Duodenal mucosa (tissue), 2 donors: ENCODE data around the gene PON1.
A peak's percentile ranks its signal among the peaks of the same experiment; 100 is the strongest.

Experiments used
- H3K27ac ChIP-seq: one replicate; pipeline ENCODE4 v1.7.0; 2013; ENCODE audit warnings: low read depth, low read length
- H3K27me3 ChIP-seq, 2 donors: one replicate each; pipeline ENCODE4 v1.7.0; 2013; ENCODE audit warnings: low read length in 2 of 2, control low read depth in 1 of 2; ENCODE audit not compliant: insufficient read depth in 2 of 2, control insufficient read depth in 1 of 2
- H3K36me3 ChIP-seq, 2 donors: one replicate each; pipeline ENCODE4 v1.7.0; 2013; ENCODE audit warnings: low read length in 2 of 2, control low read depth in 1 of 2; ENCODE audit not compliant: insufficient read depth in 2 of 2, control insufficient read depth in 1 of 2
- H3K4me1 ChIP-seq, 2 donors: one replicate each; pipeline ENCODE4 v1.7.0; 2013; ENCODE audit warnings: low read length in 2 of 2, control low read depth in 1 of 2; ENCODE audit not compliant: insufficient read depth in 2 of 2, control insufficient read depth in 1 of 2
- H3K4me3 ChIP-seq, 2 donors: one replicate each; pipeline ENCODE4 v1.7.0; 2013; ENCODE audit warnings: low read length in 2 of 2, low read depth in 1 of 2
- H3K9ac ChIP-seq, 2 donors: one replicate each; pipeline ENCODE4 v1.7.0; 2013; ENCODE audit warnings: low read length in 2 of 2, low read depth in 1 of 2
- H3K9me3 ChIP-seq, 2 donors: one replicate each; pipeline ENCODE4 v1.7.0; 2013; ENCODE audit warnings: low read length in 2 of 2, control low read depth in 1 of 2; ENCODE audit not compliant: control insufficient read depth in 1 of 2

The PON1 gene

GRCh38 chr7:95324431-95324830, at the start of gene PON1:
Gene PON1, minus strand, starts transcription at chr7:95324532. Its CDS starts 57 bp downstream, at chr7:95324475.
- H3K4me3 ChIP-seq: peak within 1 kb of the TSS; percentile 43 to 53
- H3K27ac ChIP-seq: no peak within 1 kb of the TSS
- no peak within 1 kb of the TSS for H3K9ac ChIP-seq

GRCh38 chr7:95373323-95373722, 49.0 kb upstream of the PON1 start:
- no peaks in the 10 kb centered on the region for H3K27me3 ChIP-seq
- no peaks in the 10 kb centered on the region for H3K9me3 ChIP-seq
- no peaks in the 10 kb centered on the region for H3K36me3 ChIP-seq
- H3K4me3 ChIP-seq: no peak overlapping the region
- no peak overlapping the region for H3K9ac ChIP-seq
- no peak overlapping the region for H3K27ac ChIP-seq
- no peaks in the 10 kb centered on the region for H3K4me1 ChIP-seq

More at GRCh38 chr7:95324431-95324830, at the start of gene PON1:
- no peaks in the 10 kb centered on the region for H3K9me3 ChIP-seq
- no peaks in the 10 kb centered on the region for H3K36me3 ChIP-seq
- H3K4me1 ChIP-seq: no peaks in the 10 kb centered on the region
- peaks cover 0 to 3% of the 10 kb centered on the region in 2 donors for H3K27me3 ChIP-seq

GRCh38 chr7:95368235-95368634, 43.9 kb upstream of the PON1 start:
- Histone ChIP-seq H3K4me1 (no peaks in the 10 kb centered on the region), H3K27me3 (no peaks in the 10 kb centered on the region), H3K9ac (no peak overlapping the region), H3K4me3 (no peak overlapping the region), H3K9me3 (no peaks in the 10 kb centered on the region), H3K36me3 (no peaks in the 10 kb centered on the region), H3K27ac (no peak overlapping the region)

- Histone ChIP-seq H3K27me3 (no peaks in the 10 kb centered on the region), H3K27ac (no peak overlapping the region)
These were observed 43.3 kb upstream of the PON1 start for GRCh38 chr7:95367606-95368005.

GRCh38 chr7:95365151-95365550, 40.8 kb upstream of the PON1 start:
- Histone ChIP-seq H3K4me3 (no peak overlapping the region), H3K27ac (no peak overlapping the region), H3K27me3 (no peaks in the 10 kb centered on the region), H3K9me3 (no peaks in the 10 kb centered on the region), H3K4me1 (no peaks in the 10 kb centered on the region), H3K9ac (no peak overlapping the region), H3K36me3 (no peaks in the 10 kb centered on the region)

More at GRCh38 chr7:95367606-95368005, 43.3 kb upstream of the PON1 start:
- no peaks in the 10 kb centered on the region for H3K9me3 ChIP-seq
- H3K4me1 ChIP-seq: no peaks in the 10 kb centered on the region
- no peak overlapping the region for H3K4me3 ChIP-seq
- H3K9ac ChIP-seq: no peak overlapping the region
- H3K36me3 ChIP-seq: no peaks in the 10 kb centered on the region

GRCh38 chr7:95357623-95358022, 33.3 kb upstream of the PON1 start:
- Histone ChIP-seq H3K4me1 (no peaks in the 10 kb centered on the region), H3K9me3 (peaks cover 0 to 8% of the 10 kb centered on the region in 2 donors), H3K27me3 (no peaks in the 10 kb centered on the region), H3K4me3 (no peak overlapping the region), H3K36me3 (no peaks in the 10 kb centered on the region), H3K9ac (no peak overlapping the region), H3K27ac (no peak overlapping the region)

- Histone ChIP-seq H3K27me3 (no peaks in the 10 kb centered on the region), H3K9ac (no peak overlapping the region), H3K36me3 (no peaks in the 10 kb centered on the region), H3K27ac (no peak overlapping the region), H3K9me3 (no peaks in the 10 kb centered on the region), H3K4me1 (no peaks in the 10 kb centered on the region), H3K4me3 (no peak overlapping the region)
These were observed 18.4 kb upstream of the PON1 start for GRCh38 chr7:95342642-95343307.

- H3K27me3 ChIP-seq: no peaks in the 10 kb centered on the region
- no peaks in the 10 kb centered on the region for H3K9me3 ChIP-seq
- no peaks in the 10 kb centered on the region for H3K36me3 ChIP-seq
- H3K27ac ChIP-seq: no peak overlapping the region
- no peak overlapping the region for H3K4me3 ChIP-seq
- no peaks in the 10 kb centered on the region for H3K4me1 ChIP-seq
- no peak overlapping the region for H3K9ac ChIP-seq
These were observed 17.7 kb upstream of the PON1 start for GRCh38 chr7:95342029-95342428.

GRCh38 chr7:95340491-95340890, 16.2 kb upstream of the PON1 start:
- Histone ChIP-seq H3K9ac (no peak overlapping the region), H3K36me3 (no peaks in the 10 kb centered on the region), H3K9me3 (no peaks in the 10 kb centered on the region), H3K27me3 (no peaks in the 10 kb centered on the region), H3K27ac (no peak overlapping the region), H3K4me1 (no peaks in the 10 kb centered on the region), H3K4me3 (no peak overlapping the region)

GRCh38 chr7:95338832-95339231, 14.5 kb upstream of the PON1 start:
- Histone ChIP-seq H3K27ac (no peak overlapping the region), H3K9me3 (no peaks in the 10 kb centered on the region), H3K4me3 (no peak overlapping the region), H3K36me3 (no peaks in the 10 kb centered on the region), H3K4me1 (no peaks in the 10 kb centered on the region), H3K9ac (no peak overlapping the region), H3K27me3 (no peaks in the 10 kb centered on the region)
